Neuronal stem cell (in vitro differentiated cells): ENCODE data around the gene GTF2H3.

Experiments used
- DNase-seq: peaks from one replicate; pipeline ENCODE4 v3.0.0-alpha.2; 2013; ENCODE audit warnings: low spot score
- H2AFZ ChIP-seq: one replicate; pipeline ENCODE4 v1.6.1; 2013; ENCODE audit warnings: mild to moderate bottlenecking, low read length, inconsistent platforms
- H2AK5ac ChIP-seq: 2 replicates; pipeline ENCODE4 v1.6.1; 2013; ENCODE audit warnings: low read depth, mild to moderate bottlenecking, inconsistent platforms, low read length, moderate library complexity, mixed read lengths
- H2BK120ac ChIP-seq: 2 replicates; pipeline ENCODE4 v1.6.1; 2013; ENCODE audit warnings: low read depth, mild to moderate bottlenecking, inconsistent platforms, low read length, moderate library complexity, mixed read lengths
- H2BK12ac ChIP-seq: one replicate; pipeline ENCODE4 v1.6.1; 2013; ENCODE audit warnings: low read length, inconsistent platforms
- H2BK15ac ChIP-seq: 2 replicates; pipeline ENCODE4 v1.6.1; 2013; ENCODE audit warnings: mild to moderate bottlenecking, low read length, inconsistent platforms, mixed read lengths
- H2BK5ac ChIP-seq: one replicate; pipeline ENCODE4 v1.6.1; 2013; ENCODE audit warnings: inconsistent platforms, mild to moderate bottlenecking, low read length, moderate library complexity
- H3K14ac ChIP-seq: one replicate; pipeline ENCODE4 v1.6.1; 2013; ENCODE audit warnings: low read length, inconsistent platforms
- H3K18ac ChIP-seq: 2 replicates; pipeline ENCODE4 v1.6.1; 2013; ENCODE audit warnings: low read length, inconsistent platforms
- H3K23ac ChIP-seq: 2 replicates; pipeline ENCODE4 v1.6.1; 2013; ENCODE audit warnings: low read depth, mild to moderate bottlenecking, mixed read lengths, low read length, inconsistent platforms; ENCODE audit not compliant: poor library complexity
- H3K27ac ChIP-seq: replicated peaks from 3 replicates; pipeline ENCODE4 v1.5.1; 2013; ENCODE audit warnings: low read length, inconsistent platforms
- H3K27me3 ChIP-seq, 3 experiments: 2 replicates each; pipeline ENCODE4 v1.6.1; 2013; ENCODE audit warnings: low read length in 3 of 3, mild to moderate bottlenecking in 2 of 3, inconsistent platforms in 1 of 3, low read depth in 1 of 3, mixed read lengths in 1 of 3, moderate library complexity in 1 of 3; ENCODE audit not compliant: control insufficient read depth in 3 of 3, insufficient read depth in 3 of 3
- H3K36me3 ChIP-seq, 2 donors: replicated peaks in 1 of 2; 2 replicates each; pipeline ENCODE4 v1.6.1; 2013; ENCODE audit warnings: low read length in 2 of 2; ENCODE audit not compliant: control insufficient read depth in 2 of 2, insufficient read depth in 2 of 2
- H3K4ac ChIP-seq: 2 replicates; pipeline ENCODE4 v1.6.1; 2013; ENCODE audit warnings: inconsistent platforms, mild to moderate bottlenecking, low read length, moderate library complexity
- H3K4me1 ChIP-seq, 2 donors: 1 replicate in 1 of 2; 2 replicates in 1 of 2; pipeline ENCODE4 v1.6.1; 2013; ENCODE audit warnings: low read length in 2 of 2, low read depth in 1 of 2; ENCODE audit not compliant: control insufficient read depth in 2 of 2, insufficient read depth in 1 of 2
- H3K4me2 ChIP-seq: one replicate; pipeline ENCODE4 v1.6.1; 2013; ENCODE audit warnings: mild to moderate bottlenecking, low read length, inconsistent platforms; ENCODE audit not compliant: insufficient read depth, poor library complexity, severe bottlenecking
- H3K4me3 ChIP-seq, 2 donors: 2 replicates each; pipeline ENCODE4 v1.5.1; 2013; ENCODE audit warnings: low read length in 2 of 2, mild to moderate bottlenecking in 2 of 2, inconsistent platforms in 1 of 2, moderate library complexity in 1 of 2
- H3K79me1 ChIP-seq: one replicate; pipeline ENCODE4 v1.6.1; 2013; ENCODE audit warnings: low read depth, mild to moderate bottlenecking, inconsistent platforms, low read length, moderate library complexity
- H3K9ac ChIP-seq: one replicate; pipeline ENCODE4 v1.6.1; 2013; ENCODE audit warnings: mild to moderate bottlenecking, low read depth, low read length, inconsistent platforms; ENCODE audit not compliant: poor library complexity
- H3K9me3 ChIP-seq, 2 donors: replicated peaks in 1 of 2; 2 replicates each; pipeline versions ENCODE3 to v1.6.1; 2013; ENCODE audit warnings: low read length in 2 of 2, mild to moderate bottlenecking in 2 of 2, inconsistent platforms in 1 of 2, low read depth in 1 of 2, mixed read lengths in 1 of 2, moderate library complexity in 1 of 2; ENCODE audit not compliant: control insufficient read depth in 2 of 2, insufficient read depth in 1 of 2
- H4K8ac ChIP-seq: one replicate; pipeline ENCODE4 v1.6.1; 2013; ENCODE audit warnings: low read depth, mild to moderate bottlenecking, inconsistent platforms, low read length, moderate library complexity
- H4K91ac ChIP-seq: one replicate; pipeline ENCODE4 v1.6.1; 2013; ENCODE audit warnings: low read length, low read depth, mild to moderate bottlenecking, inconsistent platforms; ENCODE audit not compliant: poor library complexity
- WGBS, 2 donors: extraction: QIAGEN DNeasy Blood & Tissue Kit; methylation state at CpG; one replicate each; pipeline ENCODE4 v1.1.7; 2013; ENCODE audit warnings: missing lambda C conversion rate in 2 of 2, mixed read lengths in 1 of 2; ENCODE audit not compliant: insufficient read length in 2 of 2, insufficient replicate concordance in 1 of 2; ENCODE audit errors: extremely low coverage in 2 of 2; 5-methylcytosine and 5-hydroxymethylcytosine counted together

The GTF2H3 gene

GRCh38 chr12:123645380-123645779 is 11.8 kb downstream of the GTF2H3 start:
- no peak overlapping the region for H2AFZ ChIP-seq
- no peak overlapping the region for H3K4ac ChIP-seq
- H3K23ac ChIP-seq, result no peak overlapping the region
- H3K27ac ChIP-seq, result no peak overlapping the region
- no peak overlapping the region for H2BK15ac ChIP-seq
- no peak overlapping the region for H2AK5ac ChIP-seq
- no peaks in the 10 kb centered on the region for H3K27me3 ChIP-seq
- no peak overlapping the region for H3K4me3 ChIP-seq
- H2BK120ac ChIP-seq, result no peak overlapping the region
- H3K9ac ChIP-seq, result no peak overlapping the region
- no peak overlapping the region for H4K91ac ChIP-seq
- no peak for DNase-seq
- H2BK12ac ChIP-seq, result no peak overlapping the region
- WGBS, 2 donors, result no CpG with 5 or more reads among the region's 3 CpGs
- no peaks in the 10 kb centered on the region for H3K79me1 ChIP-seq
- no peak overlapping the region for H2BK5ac ChIP-seq
- H3K4me2 ChIP-seq, result no peak overlapping the region
- no peak overlapping the region for H3K14ac ChIP-seq
- peaks cover 20 to 86% of the 10 kb centered on the region in 2 donors for H3K36me3 ChIP-seq
- H3K4me1 ChIP-seq, result no peaks in the 10 kb centered on the region
- H3K9me3 ChIP-seq, result no peaks in the 10 kb centered on the region
- H3K18ac ChIP-seq, result no peak overlapping the region
- no peak overlapping the region for H4K8ac ChIP-seq

- Histone ChIP-seq H4K91ac (no peak overlapping the region), H3K23ac (no peak overlapping the region), H2BK12ac (no peak overlapping the region), H3K4me1 (no peaks in the 10 kb centered on the region), H3K4me2 (no peak overlapping the region), H3K27ac (no peak overlapping the region), H3K18ac (no peak overlapping the region), H2AFZ (no peak overlapping the region), H3K4ac (no peak overlapping the region), H3K27me3 (no peaks in the 10 kb centered on the region), H2AK5ac (no peak overlapping the region), H2BK5ac (no peak overlapping the region), H2BK120ac (no peak overlapping the region), H3K4me3 (no peak overlapping the region), H3K9me3 (no peaks in the 10 kb centered on the region), H3K14ac (no peak overlapping the region), H4K8ac (no peak overlapping the region), H3K79me1 (no peaks in the 10 kb centered on the region), H2BK15ac (no peak overlapping the region), H3K36me3 (peaks cover 20 to 86% of the 10 kb centered on the region in 2 donors), H3K9ac (no peak overlapping the region)
- no peak for DNase-seq
- no CpG with 5 or more reads among the region's 5 CpGs for whole genome bisulfite sequencing, 2 donors
Measured at GRCh38 chr12:123645878-123646277, 12.2 kb downstream of the GTF2H3 start.

- no CpG with 5 or more reads among the region's 5 CpGs for WGBS, 2 donors
- no peak overlapping the region for H2AFZ ChIP-seq
- H3K27ac ChIP-seq, result no peak overlapping the region
- H3K9ac ChIP-seq, result no peak overlapping the region
- H2BK15ac ChIP-seq, result no peak overlapping the region
- H3K79me1 ChIP-seq, result no peaks in the 10 kb centered on the region
- H2BK5ac ChIP-seq, result no peak overlapping the region
- no peaks in the 10 kb centered on the region for H3K9me3 ChIP-seq
- H2AK5ac ChIP-seq, result no peak overlapping the region
- peaks cover 23 to 91% of the 10 kb centered on the region in 2 donors for H3K36me3 ChIP-seq
- H3K4me3 ChIP-seq, result no peak overlapping the region
- no peak overlapping the region for H4K91ac ChIP-seq
- no peak overlapping the region for H2BK120ac ChIP-seq
- H3K14ac ChIP-seq, result no peak overlapping the region
- H3K4me2 ChIP-seq, result no peak overlapping the region
- H4K8ac ChIP-seq, result no peak overlapping the region
- no peak overlapping the region for H3K18ac ChIP-seq
- H2BK12ac ChIP-seq, result no peak overlapping the region
- H3K4me1 ChIP-seq, result no peaks in the 10 kb centered on the region
- no peak for DNase-seq
- no peaks in the 10 kb centered on the region for H3K27me3 ChIP-seq
- no peak overlapping the region for H3K23ac ChIP-seq
- H3K4ac ChIP-seq, result no peak overlapping the region
Measured at GRCh38 chr12:123648401-123648800, 14.8 kb downstream of the GTF2H3 start.

GRCh38 chr12:123654129-123654701 is 20.6 kb downstream of the GTF2H3 start:
- no peak overlapping the region for H2AK5ac ChIP-seq
- 100% methylated on average over 3 to 4 of the region's 4 CpGs for WGBS, 2 donors
- H4K8ac ChIP-seq, result no peak overlapping the region
- no peak overlapping the region for H3K9ac ChIP-seq
- H3K18ac ChIP-seq, result no peak overlapping the region
- H3K14ac ChIP-seq, result no peak overlapping the region
- no peak overlapping the region for H3K4me2 ChIP-seq
- H3K4ac ChIP-seq, result no peak overlapping the region
- no peaks in the 10 kb centered on the region for H3K4me1 ChIP-seq
- H3K23ac ChIP-seq, result no peak overlapping the region
- H2BK5ac ChIP-seq, result no peak overlapping the region
- peaks cover 0 to 2% of the 10 kb centered on the region in 2 donors for H3K9me3 ChIP-seq
- no peaks in the 10 kb centered on the region for H3K79me1 ChIP-seq
- no peak overlapping the region for H3K27ac ChIP-seq
- no peak overlapping the region for H3K4me3 ChIP-seq
- no peak for DNase-seq
- no peak overlapping the region for H2AFZ ChIP-seq
- no peak overlapping the region for H2BK15ac ChIP-seq
- H2BK120ac ChIP-seq, result no peak overlapping the region
- H3K27me3 ChIP-seq, result no peaks in the 10 kb centered on the region
- peaks cover 21 to 92% of the 10 kb centered on the region in 2 donors for H3K36me3 ChIP-seq
- H4K91ac ChIP-seq, result no peak overlapping the region
- H2BK12ac ChIP-seq, result no peak overlapping the region
